ENCODE data around the gene ZBTB7C.

Gene ZBTB7C

GRCh38 chr18:48417985-48418384 lies 8.8 kb upstream of the ZBTB7C start:
- no peak for DNase-seq

GRCh38 chr18:48413342-48413741 lies 4.2 kb upstream of the ZBTB7C start:
- DNase-seq: no peak

DNA sequence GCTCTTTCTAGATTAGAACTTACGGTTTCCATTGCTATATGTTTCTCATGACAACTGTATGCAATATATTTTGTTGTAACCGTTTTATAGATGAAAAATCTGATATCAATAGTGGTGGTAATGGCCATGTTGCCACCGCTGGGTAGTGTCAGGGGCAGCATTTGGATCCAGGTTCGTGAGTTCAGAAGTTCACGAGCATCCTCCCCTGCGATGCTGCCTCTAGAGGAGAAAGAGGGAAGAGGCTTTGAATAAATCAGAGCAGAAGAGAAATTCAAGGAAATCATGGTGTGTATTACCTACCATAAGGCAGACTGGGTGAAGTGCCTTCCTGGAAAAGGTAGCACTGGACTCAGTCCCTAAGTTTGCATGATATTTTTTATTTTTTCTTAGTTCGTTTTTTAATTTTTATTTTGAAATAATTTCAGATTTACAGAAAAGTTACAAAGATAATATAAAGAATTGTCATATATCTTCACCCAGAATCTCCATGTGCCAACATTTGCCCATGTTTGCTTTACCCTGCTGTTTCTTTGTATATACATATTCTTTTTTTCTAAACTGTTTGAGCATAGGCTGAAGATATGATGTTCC lies 3.3 kb upstream of the ZBTB7C start:
- peak; percentile 22 for DNase-seq

DNA sequence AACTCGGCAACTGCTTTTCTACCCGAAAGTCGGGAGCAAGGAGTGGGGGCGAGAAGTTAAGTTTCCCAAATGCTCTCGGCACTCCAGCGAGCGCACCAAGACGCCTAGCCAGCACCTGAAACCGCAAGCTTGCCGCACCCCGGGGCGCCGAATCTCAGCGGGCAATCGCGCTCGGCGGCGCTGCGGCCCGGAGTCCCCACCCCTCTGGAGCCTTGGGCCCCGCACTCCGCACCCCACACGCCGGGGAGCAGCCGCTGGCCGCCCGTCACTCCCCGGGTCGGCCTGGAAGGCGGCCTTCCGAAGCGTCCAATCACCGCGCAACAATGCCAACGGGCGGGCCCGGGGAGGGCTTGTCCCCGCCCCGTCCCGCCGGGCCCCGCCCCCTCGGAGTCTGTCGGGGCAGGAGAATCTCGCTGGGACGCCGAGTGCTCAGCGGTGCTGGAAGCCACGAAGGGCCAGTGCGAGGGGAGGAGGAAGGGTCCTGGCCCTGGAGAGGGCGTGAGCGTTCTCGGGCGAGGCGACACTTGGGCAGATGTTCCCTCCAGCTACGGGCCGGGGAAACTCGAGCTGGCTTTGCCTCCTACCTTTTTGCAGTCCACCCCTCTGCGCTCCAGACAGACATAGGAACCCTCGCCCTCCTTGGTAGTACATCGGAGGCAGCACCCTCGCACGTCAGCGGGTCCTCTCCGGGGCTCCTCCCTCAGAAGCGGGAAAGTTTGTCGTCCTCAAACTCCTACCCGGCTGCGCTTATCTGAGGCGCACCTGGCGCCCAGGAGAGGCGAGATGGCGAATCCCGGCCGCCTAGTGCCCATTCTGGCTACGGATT lies 1.1 kb upstream of the ZBTB7C start:
- DNase-seq: peak; percentile 90

- DNase-seq: peak; percentile 41
Measured at GRCh38 chr18:48409591-48410094, 460 bp upstream of the ZBTB7C start.

GRCh38 chr18:48408111-48408726 lies 964 bp downstream of the ZBTB7C start:
- no peak for DNase-seq

GRCh38 chr18:48407358-48407757 lies 1.8 kb downstream of the ZBTB7C start:
- DNase-seq: no peak

GRCh38 chr18:48405978-48406377 lies 3.2 kb downstream of the ZBTB7C start:
- no peak for DNase-seq

DNA sequence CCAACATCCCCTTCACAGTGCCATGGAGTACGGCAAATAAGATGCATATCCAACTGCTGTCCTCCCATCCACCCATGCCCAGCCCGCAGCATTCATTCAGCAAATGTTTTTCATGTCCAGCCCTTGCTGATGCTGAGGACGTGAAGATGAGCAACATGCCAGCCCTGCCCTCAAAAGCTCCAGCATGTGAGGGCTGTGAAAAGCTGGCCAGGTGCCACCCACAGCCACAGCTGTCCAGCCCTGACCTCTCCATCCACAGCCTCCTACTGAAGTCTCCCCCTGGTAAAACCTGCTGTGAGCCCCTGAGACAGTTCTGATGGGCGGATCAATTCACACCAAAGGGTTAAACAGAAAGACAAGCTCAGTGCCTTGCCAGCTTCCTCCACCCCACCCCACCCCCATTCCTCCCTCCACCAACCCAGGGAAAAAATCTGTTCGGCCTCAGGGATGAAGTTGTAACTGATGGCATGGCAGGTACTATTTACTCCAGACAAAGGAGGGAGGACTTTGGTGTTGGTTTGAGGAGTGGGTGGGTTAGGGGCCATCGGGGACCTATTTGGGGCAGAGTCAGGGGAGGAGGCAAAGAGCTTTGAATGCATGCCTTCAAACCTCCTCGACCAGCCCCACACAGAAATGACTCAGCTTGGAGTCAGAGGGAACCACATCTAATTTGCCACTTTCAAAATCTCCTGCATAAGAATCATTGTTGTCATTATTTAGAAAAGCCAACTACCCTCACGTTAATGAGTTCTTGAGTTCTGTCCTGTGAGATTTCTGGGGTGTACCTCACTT lies 4.3 kb downstream of the ZBTB7C start:
- DNase-seq: no peak

DNA sequence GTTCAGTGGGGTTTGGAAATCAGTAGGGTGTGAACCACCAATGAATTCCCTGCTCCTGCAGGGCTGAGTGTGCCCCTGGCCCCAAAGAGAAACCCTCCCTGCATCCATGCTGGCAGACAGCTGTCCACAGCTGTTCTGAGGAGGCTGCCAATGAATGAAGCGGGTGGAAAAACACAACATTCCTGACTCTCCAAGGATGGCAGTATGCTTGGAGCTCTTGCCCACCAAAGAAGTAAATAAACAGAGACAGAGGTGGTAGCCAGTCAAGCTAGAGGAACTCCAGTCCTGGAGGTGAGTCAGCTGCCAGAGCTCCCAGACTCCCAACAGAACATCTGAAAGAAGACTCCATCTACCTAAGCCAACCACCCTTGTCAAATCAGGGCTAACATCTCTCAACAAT lies 6.2 kb downstream of the ZBTB7C start:
- DNase-seq: no peak

- no peak for DNase-seq
Measured at GRCh38 chr18:48399303-48400075, 9.7 kb downstream of the ZBTB7C start.

DNA sequence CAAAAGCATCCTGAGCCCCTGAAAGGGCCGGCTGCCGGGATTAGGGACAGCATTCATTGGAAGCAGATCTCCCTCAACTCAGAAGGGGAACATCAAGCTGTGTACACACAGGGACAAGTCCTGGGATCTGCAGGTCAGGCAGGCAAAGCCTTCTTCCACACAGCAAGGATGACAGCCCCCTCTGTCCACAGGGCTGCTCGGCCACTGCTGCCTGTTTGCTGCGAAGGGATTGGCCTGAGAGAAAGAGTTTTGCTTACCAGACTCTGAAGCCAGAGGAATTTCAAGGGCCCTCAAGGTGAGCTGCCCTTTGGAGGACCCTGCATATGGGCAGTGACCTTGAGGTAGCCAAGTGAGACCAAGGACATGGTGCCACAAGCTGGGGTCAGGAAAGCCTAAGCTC lies 11.1 kb downstream of the ZBTB7C start:
- no peak for DNase-seq

DNA sequence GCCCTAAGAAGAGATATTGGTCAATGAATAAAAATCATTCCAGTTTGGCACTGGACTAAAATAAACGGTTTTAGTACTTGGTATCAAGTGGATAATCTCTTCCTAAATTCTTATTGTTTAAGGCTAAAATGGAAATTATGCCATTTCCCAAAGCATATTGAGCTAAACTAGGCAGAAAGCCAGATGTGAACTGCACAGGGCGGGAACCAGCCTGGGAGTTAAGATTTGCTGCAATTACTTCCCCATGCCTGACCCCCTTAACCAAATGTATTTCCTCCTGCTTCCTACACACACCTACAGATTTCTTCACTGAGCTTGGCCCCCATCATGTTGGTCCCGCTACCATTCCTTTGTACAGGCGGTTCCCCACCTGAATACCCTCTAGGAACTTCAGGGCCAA lies 12.2 kb downstream of the ZBTB7C start:
- DNase-seq: no peak

GRCh38 chr18:48396561-48396960 lies 12.6 kb downstream of the ZBTB7C start:
- DNase-seq: no peak

GRCh38 chr18:48395646-48396045 lies 13.5 kb downstream of the ZBTB7C start:
- DNase-seq: no peak

- no peak for DNase-seq
Measured at GRCh38 chr18:48394176-48394575, 15.0 kb downstream of the ZBTB7C start.

DNA sequence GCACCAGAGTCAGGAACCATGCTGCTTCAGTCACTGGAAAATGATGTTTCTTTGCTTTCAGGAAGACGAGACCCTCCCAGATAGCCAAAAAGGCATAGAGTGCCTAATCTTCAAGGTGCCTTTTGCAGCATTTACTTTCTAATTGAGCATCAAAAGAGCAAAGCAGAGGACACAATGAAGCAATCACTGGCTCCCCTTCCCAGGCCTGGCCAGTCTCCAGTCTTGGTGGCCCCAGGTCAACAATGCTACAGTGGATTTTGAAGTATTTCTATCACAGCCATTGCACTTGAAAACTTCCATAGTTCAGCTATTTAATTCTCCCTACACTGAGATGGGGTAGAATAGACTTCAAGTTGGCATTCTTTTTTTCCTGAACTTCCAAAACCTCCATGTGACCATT lies 15.4 kb downstream of the ZBTB7C start:
- DNase-seq: no peak

GRCh38 chr18:48393170-48393569 lies 16.0 kb downstream of the ZBTB7C start:
- DNase-seq: no peak

- peak; percentile 16 for DNase-seq
Measured at GRCh38 chr18:48392268-48392667, 16.9 kb downstream of the ZBTB7C start.

DNA sequence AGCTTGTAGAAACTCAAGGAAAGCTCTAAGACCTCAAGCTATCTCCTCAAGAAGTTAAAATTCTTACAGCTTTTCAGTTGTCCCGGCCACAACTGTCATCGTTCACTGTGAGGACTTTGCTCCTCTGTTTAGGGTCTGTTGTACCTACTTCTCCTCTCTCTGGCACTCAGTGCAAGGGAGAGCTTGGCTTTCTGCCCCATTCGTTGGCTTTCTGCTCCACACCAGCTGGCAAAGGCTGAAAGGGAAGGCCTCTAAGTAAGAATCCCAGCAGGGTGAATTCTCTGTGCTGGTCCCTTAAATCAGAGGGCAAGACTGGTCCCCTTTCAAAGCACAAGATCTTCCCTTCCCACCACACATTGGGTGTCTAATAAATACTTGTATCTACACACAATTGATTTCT lies 17.3 kb downstream of the ZBTB7C start:
- DNase-seq: peak; percentile 20

GRCh38 chr18:48390641-48391040 lies 18.5 kb downstream of the ZBTB7C start:
- no peak for DNase-seq

GRCh38 chr18:48388478-48388877 lies 20.7 kb downstream of the ZBTB7C start:
- DNase-seq: no peak

Data from midbrain (tissue), 1 donor.